ENCODE data around the gene PIK3C2A. TPM values are rescaled to one million over a fixed set of nuclear protein-coding genes. Genes with fewer than 3 reads are reported as not detected.

The PIK3C2A gene
- total RNA-seq, 1 experiment from 2014 or later = 29.8 TPM

DNA sequence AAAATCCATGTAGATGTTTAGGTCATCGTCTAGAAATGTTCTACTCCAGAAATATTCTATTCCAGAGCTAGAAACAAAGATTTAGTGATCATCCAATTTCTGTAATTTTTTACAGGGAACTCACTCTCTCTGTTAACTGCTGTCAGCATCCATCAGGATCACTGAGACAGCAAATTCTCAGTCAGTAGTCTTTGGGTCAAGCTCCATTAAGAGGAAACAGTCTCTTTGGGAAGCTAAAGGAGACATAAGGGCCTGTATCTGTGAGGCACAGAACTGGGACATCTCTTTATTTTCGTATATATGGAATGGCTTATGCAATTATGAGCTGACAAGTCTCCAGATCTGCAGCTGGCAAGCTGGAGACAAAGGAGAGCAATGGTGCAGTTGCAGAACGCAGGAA, 48.3 kb downstream of the PIK3C2A start:
- no peak for DNase-seq (ENCODE audit: low read depth)

Other genes starting within 250 kb of the PIK3C2A start
- gene PLEKHA7, start 193.6 kb downstream of the PIK3C2A start, total RNA-seq (2014; rRNA removed; shearing (Covaris generic)) = 15.5 and 43.1 TPM in 2 replicates
- gene RPS13, start 130.3 kb downstream of the PIK3C2A start, total RNA-seq (2014; rRNA removed; shearing (Covaris generic)) = 1,685 and 1,818 TPM in 2 replicates
- gene NUCB2, start 68.8 kb upstream of the PIK3C2A start, total RNA-seq (2014; rRNA removed; shearing (Covaris generic)) = 126 and 173 TPM in 2 replicates
- gene NCR3LG1, start 143.8 kb upstream of the PIK3C2A start, total RNA-seq (2014; rRNA removed; shearing (Covaris generic)) = 0.49 and 0.52 TPM in 2 replicates
- not detected in 2 replicates for gene KCNJ11, start 180.7 kb upstream of the PIK3C2A start, total RNA-seq (2014; rRNA removed; shearing (Covaris generic))